Neural progenitor cell (in vitro differentiated cells): ENCODE data around the gene TSGA10.

Experiments
- EZH2 ChIP-seq: fragments of 200-600 bp; sonication (generic); IDR thresholded peaks from 2 replicates; pipeline ENCODE4 v1.6.1; 2017; ENCODE audit warnings: antibody characterized with exemption, mild to moderate bottlenecking, moderate library complexity
- EZH2phosphoT487 ChIP-seq: fragments of 200-600 bp; sonication (generic); IDR thresholded peaks from 2 replicates; pipeline ENCODE4 v1.6.1; 2017; ENCODE audit warnings: antibody characterized with exemption
- TF ChIP-seq, protein P1 (sequence below): fragments of 200-600 bp; sonication (generic); IDR thresholded peaks from 2 replicates; pipeline ENCODE4 v1.5.1; 2017; ENCODE audit warnings: antibody characterized with exemption, mild to moderate bottlenecking

DNA sequence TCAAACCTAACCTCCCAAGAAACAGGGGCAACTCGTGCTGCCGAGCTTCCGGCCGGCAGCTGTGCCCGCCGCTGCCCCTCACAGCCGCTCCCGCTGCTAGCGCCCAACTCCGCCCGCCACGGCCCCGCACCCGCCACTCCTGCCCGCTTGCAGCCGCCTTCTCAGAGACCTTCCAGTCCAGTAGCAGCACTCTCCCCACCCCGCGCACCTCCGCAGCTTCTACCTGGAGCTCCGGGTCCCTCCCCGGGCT, 14.0 kb downstream of the TSGA10 start:
- TF ChIP-seq, protein P1, sequence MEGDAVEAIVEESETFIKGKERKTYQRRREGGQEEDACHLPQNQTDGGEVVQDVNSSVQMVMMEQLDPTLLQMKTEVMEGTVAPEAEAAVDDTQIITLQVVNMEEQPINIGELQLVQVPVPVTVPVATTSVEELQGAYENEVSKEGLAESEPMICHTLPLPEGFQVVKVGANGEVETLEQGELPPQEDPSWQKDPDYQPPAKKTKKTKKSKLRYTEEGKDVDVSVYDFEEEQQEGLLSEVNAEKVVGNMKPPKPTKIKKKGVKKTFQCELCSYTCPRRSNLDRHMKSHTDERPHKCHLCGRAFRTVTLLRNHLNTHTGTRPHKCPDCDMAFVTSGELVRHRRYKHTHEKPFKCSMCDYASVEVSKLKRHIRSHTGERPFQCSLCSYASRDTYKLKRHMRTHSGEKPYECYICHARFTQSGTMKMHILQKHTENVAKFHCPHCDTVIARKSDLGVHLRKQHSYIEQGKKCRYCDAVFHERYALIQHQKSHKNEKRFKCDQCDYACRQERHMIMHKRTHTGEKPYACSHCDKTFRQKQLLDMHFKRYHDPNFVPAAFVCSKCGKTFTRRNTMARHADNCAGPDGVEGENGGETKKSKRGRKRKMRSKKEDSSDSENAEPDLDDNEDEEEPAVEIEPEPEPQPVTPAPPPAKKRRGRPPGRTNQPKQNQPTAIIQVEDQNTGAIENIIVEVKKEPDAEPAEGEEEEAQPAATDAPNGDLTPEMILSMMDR: no peak
- TF ChIP-seq EZH2 (no peak), EZH2phosphoT487 (no peak)
